K562 (cell line): ENCODE results near the gene CAMK2G. TPM values are rescaled to one million over a fixed set of nuclear protein-coding genes. Genes with fewer than 3 reads are reported as not detected.

Experiments
- ATAC-seq: fragments of 200-7000 bp; cut with Tn5 transposase; 3 replicates; pipeline ENCODE4 v1.9.1; 2020; ENCODE audit warnings: moderate library complexity
- BruUV-seq: library from RNA; stranded (reverse); fragments of 400-500 nt; replicated peaks from 2 replicates; lab custom pipeline; 2021; lab: Mats Ljungman, UMichigan
- CTCF ChIA-PET: fragments of 300-600 bp; formaldehyde crosslinking; extraction: SDS; loops from one replicate; lab custom pipeline; 2021; ENCODE audit warnings: low intra/inter-chr PET ratio; lab: Yijun Ruan, JAX
- POLR2A ChIA-PET: fragments of 300-600, 350-650 bp; sonication (Branson Sonifier 250); formaldehyde crosslinking; extraction: SDS; loops from one replicate; lab custom pipeline; 2021; ENCODE audit warnings: antibody characterized with exemption, inconsistent platforms; lab: Yijun Ruan, JAX
- DNase-seq, 4 experiments: peaks; one replicate each; pipeline versions ENCODE4 v3.0.0 to v3.0.0-alpha.2; 2011 to 2018; ENCODE audit warnings: low spot score in 3 of 4, mixed read lengths in 3 of 4; ENCODE audit errors: extremely low read depth in 1 of 4
- FAIRE-seq: peaks from 2 replicates; lab custom pipeline; 2011; peaks lifted over from hg19 to GRCh38; lab: Jason Lieb, UNC
- H2AFZ ChIP-seq: 2 replicates; pipeline ENCODE4 v1.6.0; 2011; ENCODE audit warnings: low read depth, low read length, control low read depth, inconsistent platforms
- H3K27ac ChIP-seq: fragments of 200-600 bp; 3 replicates; pipeline ENCODE4 v1.8.0; 2011; ENCODE audit warnings: low read depth, mild to moderate bottlenecking, control low read depth, inconsistent platforms, low read length, moderate library complexity, mixed read lengths; ENCODE audit errors: extremely low read depth
- H3K27me3 ChIP-seq, 2 experiments: fragments of 300-600 bp in 1 of 2; 2 replicates in 1 of 2; 3 replicates in 1 of 2; pipeline versions ENCODE4 v1.6.0 to v1.8.0; 2011; ENCODE audit warnings: inconsistent platforms in 2 of 2, low read length in 2 of 2, mild to moderate bottlenecking in 1 of 2, mixed read lengths in 1 of 2, moderate library complexity in 1 of 2; ENCODE audit not compliant: control insufficient read depth in 2 of 2, insufficient read depth in 2 of 2
- H3K36me3 ChIP-seq: fragments of 300-600 bp; 3 replicates; pipeline ENCODE4 v1.8.0; 2011; ENCODE audit warnings: mild to moderate bottlenecking, low read length, inconsistent platforms; ENCODE audit not compliant: control insufficient read depth, insufficient read depth
- H3K4me1 ChIP-seq, 2 experiments: fragments of 200-600 bp in 1 of 2; replicated peaks in 1 of 2; 2 replicates in 1 of 2; 3 replicates in 1 of 2; pipeline versions ENCODE4 v1.5.1 to v1.8.0; 2011; ENCODE audit warnings: inconsistent platforms in 2 of 2, low read length in 2 of 2, mild to moderate bottlenecking in 1 of 2, mixed read lengths in 1 of 2, moderate library complexity in 1 of 2; ENCODE audit not compliant: control insufficient read depth in 2 of 2, insufficient read depth in 2 of 2
- H3K4me2 ChIP-seq: 2 replicates; pipeline ENCODE4 v1.6.1; 2011; ENCODE audit warnings: low read length, control low read depth, inconsistent platforms, mixed read lengths; ENCODE audit not compliant: insufficient read depth
- H3K4me3 ChIP-seq: fragments of 200-600 bp; sonication (generic), shearing (Covaris generic); 2 replicates; pipeline ENCODE4 v1.5.1; 2016; ENCODE audit warnings: control low read depth, inconsistent platforms
- H3K79me2 ChIP-seq: fragments of 200-600 bp; 3 replicates; pipeline ENCODE4 v1.8.0; 2011; ENCODE audit warnings: low read length, inconsistent platforms; ENCODE audit not compliant: control insufficient read depth, insufficient read depth
- H3K9ac ChIP-seq, 2 experiments: 2 replicates each; pipeline versions ENCODE4 v1.6.0 to v1.6.1; 2011; ENCODE audit warnings: low read depth in 2 of 2, low read length in 2 of 2, control low read depth in 1 of 2, inconsistent platforms in 1 of 2, mild to moderate bottlenecking in 1 of 2, mixed read lengths in 1 of 2; ENCODE audit not compliant: insufficient read depth in 1 of 2
- H3K9me1 ChIP-seq: one replicate; pipeline ENCODE4 v1.6.0; 2011; ENCODE audit warnings: inconsistent platforms, mild to moderate bottlenecking, low read length, moderate library complexity; ENCODE audit not compliant: control insufficient read depth, insufficient read depth
- H3K9me3 ChIP-seq: replicated peaks from 2 replicates; pipeline ENCODE4 v1.5.1; 2011; ENCODE audit warnings: low read depth, low read length, inconsistent platforms; ENCODE audit not compliant: control insufficient read depth, insufficient read depth
- H4K20me1 ChIP-seq: replicated peaks from 2 replicates; pipeline ENCODE4 v1.6.1; 2011; ENCODE audit warnings: low read length, inconsistent platforms, mixed read lengths; ENCODE audit not compliant: control insufficient read depth, insufficient read depth
- CEBPB ChIP-seq: fragments of 450-650 bp; IDR thresholded peaks from 2 replicates; pipeline ENCODE4 v1.6.1; 2016; ENCODE audit warnings: missing genetic modification characterization, missing compliant biosample characterization
- CEBPG ChIP-seq, 3 experiments: fragments of 200-800 bp in 1 of 3; sonication (Bioruptor generic) in 1 of 3; sonication (generic) in 1 of 3; formaldehyde crosslinking in 1 of 3; IDR thresholded peaks in 2 of 3; conservative IDR thresholded peaks in 1 of 3; 2 replicates each; pipeline versions ENCODE4 v1.6.1 to v1.8.0; 2016 to 2022; ENCODE audit warnings: missing compliant biosample characterization in 2 of 3, missing genetic modification characterization in 2 of 3, mild to moderate bottlenecking in 1 of 3, missing genetic modification reagents in 1 of 3
- E2F5 ChIP-seq: sonication (generic); formaldehyde crosslinking; IDR thresholded peaks from 2 replicates; pipeline ENCODE4 v1.8.0; 2022; ENCODE audit warnings: mild to moderate bottlenecking, missing genetic modification reagents
- ETS1 ChIP-seq: conservative IDR thresholded peaks from 2 replicates; pipeline ENCODE4 v1.6.1; 2011; ENCODE audit warnings: low read depth, mild to moderate bottlenecking, low read length; ENCODE audit not compliant: control insufficient read depth
- FOXK1 ChIP-seq: sonication (generic); formaldehyde crosslinking; IDR thresholded peaks from 2 replicates; pipeline ENCODE4 v1.8.0; 2022; ENCODE audit warnings: missing genetic modification reagents, mild to moderate bottlenecking, borderline replicate concordance
- GTF2A2 ChIP-seq: IDR thresholded peaks from 2 replicates; pipeline ENCODE4 v1.6.1; 2016; ENCODE audit warnings: mild to moderate bottlenecking, missing genetic modification characterization, missing compliant biosample characterization
- HDAC6 ChIP-seq: IDR thresholded peaks from 2 replicates; pipeline ENCODE4 v1.6.1; 2012; ENCODE audit warnings: low read depth, mild to moderate bottlenecking, control low read depth, inconsistent platforms, low read length, moderate library complexity
- MCM5 ChIP-seq: fragments of 450-650 bp; IDR thresholded peaks from 2 replicates; pipeline ENCODE4 v1.6.1; 2016; ENCODE audit warnings: low read depth
- MECOM ChIP-seq: fragments of 250-450 bp; sonication (Bioruptor Pico); IDR thresholded peaks from 2 replicates; pipeline ENCODE4 v1.8.0; 2022; ENCODE audit warnings: inconsistent platforms
- NFIX ChIP-seq: fragments of 250-450 bp; sonication (Bioruptor Pico); IDR thresholded peaks from 2 replicates; pipeline ENCODE4 v1.4.0; 2020; ENCODE audit warnings: low read depth, mild to moderate bottlenecking, moderate library complexity
- RBM15 ChIP-seq: fragments of 200-400 bp; formaldehyde crosslinking; IDR thresholded peaks from 2 replicates; pipeline ENCODE4 v1.6.1; 2018; ENCODE audit warnings: mild to moderate bottlenecking, low read length, moderate library complexity; ENCODE audit not compliant: insufficient read depth
- ZNF274 ChIP-seq: IDR thresholded peaks from 2 replicates; pipeline ENCODE4 v1.6.1; 2011; ENCODE audit warnings: low read depth, mild to moderate bottlenecking, low read length, moderate library complexity, borderline replicate concordance
- ZNF3 ChIP-seq: fragments of 250-450 bp; sonication (Bioruptor Pico); IDR thresholded peaks from 2 replicates; pipeline ENCODE4 v1.5.0; 2021; ENCODE audit warnings: mild to moderate bottlenecking, moderate library complexity
- WGBS: fragments of 100-300 bp; shearing (Covaris generic); methylation state at CpG from one replicate; pipeline ENCODE4 v1.1.6; 2016; ENCODE audit warnings: low coverage, mixed read lengths; ENCODE audit not compliant: insufficient coverage; ENCODE audit errors: missing lambda C conversion rate; 5-methylcytosine and 5-hydroxymethylcytosine counted together
- in situ Hi-C: fragments of 300-500 bp; cut with MboI; formaldehyde crosslinking; loops from 4 replicates; pipeline ENCODE4 v1.15.0; 2018; ENCODE audit warnings: inconsistent platforms, mixed read lengths
- intact Hi-C: fragments of 100-400 bp; cut with micrococcal nuclease; formaldehyde crosslinking; loops from 2 replicates; pipeline ENCODE4 v1.14.2; 2022
- polyA plus RNA-seq, 8 experiments: library from polyadenylated mRNA; depleted of rRNA in 4 of 8; stranded (reverse) in 5 of 8; unstranded in 3 of 8; fragments of >200 nt; fragmentation: Nextera tagmentation in 2 of 8; fragmentation: Illumina TruSeq in 1 of 8; extraction: Ambion mirVana in 2 of 8; extraction: Trizol in 1 of 8; gene quantifications; 2 replicates each; pipeline versions ENCODE4 v1.2.1 to v1.2.3, GENCODE V29; 2011 to 2014; ENCODE audit warnings: inconsistent platforms in 1 of 8, missing spikeins in 1 of 8
- total RNA-seq, 7 experiments: library from RNA; depleted of rRNA in 6 of 7; stranded (reverse); fragments of >200 nt in 6 of 7; fragmentation: Illumina TruSeq in 2 of 7; extraction: Trizol in 2 of 7; gene quantifications; 2 replicates each; pipeline versions ENCODE4 v1.2.1 to v1.2.3, GENCODE V29; 2011 to 2021; ENCODE audit warnings: low replicate concordance in 1 of 7
- TF ChIP-seq, protein P1 (sequence below): sonication (generic); formaldehyde crosslinking; IDR thresholded peaks from 2 replicates; pipeline ENCODE4 v1.8.1; 2023; ENCODE audit warnings: mild to moderate bottlenecking, missing genetic modification reagents, moderate library complexity
- TF ChIP-seq, protein P2 (sequence below), 2 experiments: fragments of 450-650 bp in 1 of 2; sonication (generic) in 1 of 2; formaldehyde crosslinking in 1 of 2; IDR thresholded peaks in 1 of 2; conservative IDR thresholded peaks in 1 of 2; 2 replicates each; pipeline versions ENCODE4 v1.6.1 to v1.8.1; 2016 to 2023; ENCODE audit warnings: mild to moderate bottlenecking in 2 of 2, moderate library complexity in 2 of 2, inconsistent platforms in 1 of 2, missing genetic modification reagents in 1 of 2

The CAMK2G gene
- total and polyA plus RNA-seq, 9 of the 15 experiments (the other 6 are each of a cell fraction or from before 2014, with no cell fraction given), result 9.0 to 37.9 (median 32.6) TPM

GRCh38 chr10:73871295-73872189, 2.8 kb downstream of the CAMK2G start:
- Histone ChIP-seq H3K79me2 (peaks cover 18% of the 10 kb centered on the region), H3K4me3 (no peak overlapping the region), H2AFZ (no peak overlapping the region), H3K27ac (no peak overlapping the region), H3K4me1 (peaks cover 21 to 23% of the 10 kb centered on the region in 2 experiments), H3K27me3 (no peaks in the 10 kb centered on the region), H3K9me1 (no peaks in the 10 kb centered on the region), H3K9me3 (no peaks in the 10 kb centered on the region), H3K4me2 (no peak overlapping the region), H4K20me1 (peaks cover 18% of the 10 kb centered on the region; the same call in 1 of the 2 replicates), H3K9ac (no peak overlapping the region), H3K36me3 (peaks cover 66% of the 10 kb centered on the region)
- intact Hi-C loops (no loop called here), in situ Hi-C loops (loop anchor here (10.0 kb wide), 1 partner anchor 337 kb away; no protein-coding TSS in a partner anchor)
- 80% methylated on average over 8 of the region's 8 CpGs for WGBS
- no TSS peak for BruUV-seq
- FAIRE-seq (no peak), ATAC-seq (no peak), DNase-seq (no peak)
- POLR2A ChIA-PET, result interaction anchor here (0.7 to 1.1 kb wide), 5 partner anchors 9 to 70 kb away, joined by 3 to 5 read pairs (median 4); no protein-coding TSS in a partner anchor
- CTCF ChIA-PET, result no interaction called here
- TF ChIP-seq ZNF274 (no peak), MCM5 (no peak), CEBPB (tag) (0 out of 2 replicates have a peak, but pooled peaks have one; percentile 16), GTF2A2 (tag) (no peak), NFIX (CRISPR knock-in tag) (no peak), E2F5 (CRISPR knock-in tag) (no peak), FOXK1 (0 out of 2 replicates have a peak, but pooled peaks have one; percentile 32), HDAC6 (no peak), ZNF3 (CRISPR knock-in tag) (no peak), RBM15 (no peak), ETS1 (no peak), CEBPG (CRISPR knock-in tag; IDR thresholded peaks at IDR 0.05) (peak; percentile 30; the same call in 1 of the 2 replicates), CEBPG (tag; conservative IDR thresholded peaks at IDR 0.05 in 1 of 2, IDR thresholded peaks at IDR 0.05 in 1 of 2) (no peak), MECOM (CRISPR knock-in tag) (no peak)
- TF ChIP-seq, protein P1, sequence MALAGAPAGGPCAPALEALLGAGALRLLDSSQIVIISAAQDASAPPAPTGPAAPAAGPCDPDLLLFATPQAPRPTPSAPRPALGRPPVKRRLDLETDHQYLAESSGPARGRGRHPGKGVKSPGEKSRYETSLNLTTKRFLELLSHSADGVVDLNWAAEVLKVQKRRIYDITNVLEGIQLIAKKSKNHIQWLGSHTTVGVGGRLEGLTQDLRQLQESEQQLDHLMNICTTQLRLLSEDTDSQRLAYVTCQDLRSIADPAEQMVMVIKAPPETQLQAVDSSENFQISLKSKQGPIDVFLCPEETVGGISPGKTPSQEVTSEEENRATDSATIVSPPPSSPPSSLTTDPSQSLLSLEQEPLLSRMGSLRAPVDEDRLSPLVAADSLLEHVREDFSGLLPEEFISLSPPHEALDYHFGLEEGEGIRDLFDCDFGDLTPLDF, result no peak
- TF ChIP-seq, protein P2, sequence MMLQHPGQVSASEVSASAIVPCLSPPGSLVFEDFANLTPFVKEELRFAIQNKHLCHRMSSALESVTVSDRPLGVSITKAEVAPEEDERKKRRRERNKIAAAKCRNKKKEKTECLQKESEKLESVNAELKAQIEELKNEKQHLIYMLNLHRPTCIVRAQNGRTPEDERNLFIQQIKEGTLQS (IDR thresholded peaks at IDR 0.05), result peak; percentile 78
- TF ChIP-seq, protein P2 (CRISPR knock-in tag; conservative IDR thresholded peaks at IDR 0.05), result no peak
